ENCODE measurements around the gene ISLR2.

DNA sequence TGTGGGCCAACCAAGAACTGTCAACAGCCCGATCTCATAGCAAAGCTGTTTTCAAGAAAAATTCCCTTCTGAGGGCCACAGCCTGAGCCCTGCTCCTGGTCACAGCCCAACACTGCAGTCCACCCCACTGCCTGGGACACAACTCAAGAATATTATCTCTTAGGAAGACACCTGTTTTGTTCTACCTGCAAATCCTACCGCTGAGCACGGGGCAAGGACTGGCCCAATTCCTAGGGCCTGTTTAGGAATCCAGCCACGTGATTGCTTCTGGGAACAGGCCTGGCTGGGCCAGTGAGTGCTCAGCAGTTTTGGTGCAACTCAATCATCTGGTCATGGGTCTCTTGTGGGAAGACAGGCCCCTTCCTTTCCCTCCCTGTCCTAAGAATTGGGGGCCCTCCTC lies 8.3 kb downstream of the ISLR2 start:
- TF ChIP-seq EZH2 (IDR thresholded peaks at IDR 0.05; ENCODE audit: insufficient read depth, poor library complexity, severe bottlenecking) (no peak), EZH2phosphoT487 (IDR thresholded peaks at IDR 0.05; ENCODE audit: insufficient read depth, low read depth) (no peak)

All from GM23248 (cell line).